Measurements from ENCODE around the gene TMEM201. TPM values are rescaled to one million over a fixed set of nuclear protein-coding genes. Genes with fewer than 3 reads are reported as not detected.

Gene TMEM201
- total and polyA plus RNA-seq, 9 of the 15 experiments (the other 6 are each of a cell fraction or from before 2014, with no cell fraction given) = 0.42 to 51.3 (median 7.4) TPM

- Histone ChIP-seq H3K4me2 (ENCODE audit: insufficient read depth, low read length) (peak overlapping the region; percentile 83), H3K27me3 (ENCODE audit: control insufficient read depth in 2 of 2, insufficient read depth in 2 of 2, low read length in 2 of 2) (no peaks in the 10 kb centered on the region), H3K4me3 (peak overlapping the region; percentile 61; the same call in 1 of the 2 replicates), H3K79me2 (ENCODE audit: control insufficient read depth, insufficient read depth, low read length) (peaks cover 66% of the 10 kb centered on the region), H2AFZ (ENCODE audit: low read depth, low read length) (no peak overlapping the region), H4K20me1 (replicated peaks; ENCODE audit: control insufficient read depth, insufficient read depth, low read length) (peaks cover 57% of the 10 kb centered on the region), H3K9ac (ENCODE audit: insufficient read depth in 1 of 2, low read depth in 2 of 2, low read length in 2 of 2) (peak overlapping the region; percentile 65 to 93; a peak in 3 of 4 replicates), H3K9me3 (replicated peaks; ENCODE audit: control insufficient read depth, insufficient read depth, low read depth, low read length) (no peaks in the 10 kb centered on the region), H3K27ac (ENCODE audit: extremely low read depth, low read depth, low read length) (no peak overlapping the region), H3K9me1 (ENCODE audit: control insufficient read depth, insufficient read depth, low read length) (peaks cover 28% of the 10 kb centered on the region), H3K4me1 (replicated peaks in 1 of 2; ENCODE audit: control insufficient read depth in 2 of 2, insufficient read depth in 2 of 2, low read length in 2 of 2) (peaks cover 35 to 68% of the 10 kb centered on the region in 2 experiments), H3K36me3 (ENCODE audit: control insufficient read depth, insufficient read depth, low read length) (peaks cover 28% of the 10 kb centered on the region; the same call in 2 of the 3 replicates)
- POLR2A ChIA-PET = interaction anchor here (0.6 to 1.5 kb wide), 9 partner anchors 9 to 341 kb away, joined by 3 to 12 read pairs (median 3); no protein-coding TSS in a partner anchor
- BruUV-seq (replicated peaks) = no TSS peak
- in situ Hi-C loops (cut with MboI) = no loop called here
- DNase-seq (ENCODE audit: extremely low read depth in 1 of 4, low spot score in 3 of 4) (no peak), ATAC-seq (no peak), FAIRE-seq (no peak)
- CTCF ChIA-PET (ENCODE audit: low intra/inter-chr PET ratio) = no interaction called here
- TF ChIP-seq ZNF609 (CRISPR knock-in tag; IDR thresholded peaks at IDR 0.05; ENCODE audit: borderline replicate concordance) (peak; percentile 31; the same call in 1 of the 2 replicates), RBFOX2 (IDR thresholded peaks at IDR 0.05; ENCODE audit: low read depth, low read length) (peak; percentile 44), ZNF282 (CRISPR knock-in tag; IDR thresholded peaks at IDR 0.05) (no peak), ASH1L (IDR thresholded peaks at IDR 0.05; ENCODE audit: borderline replicate concordance, low read depth, partially characterized antibody) (no peak), TFAP4 (CRISPR knock-in tag; IDR thresholded peaks at IDR 0.05; ENCODE audit: borderline replicate concordance) (0 out of 2 replicates have a peak, but pooled peaks have one; percentile 21)
- 58% methylated on average over 6 of the region's 7 CpGs for WGBS (ENCODE audit: insufficient coverage, low coverage, missing lambda C conversion rate)
- intact Hi-C loops (cut with micrococcal nuclease) = no loop called here
Observed at GRCh38 chr1:9590201-9590600, 1.5 kb downstream of the TMEM201 start.

Data from K562 (cell line).